SK-N-SH treated with all-trans-retinoic acid at 6 μM for 48 hours (cell line): ENCODE measurements around the gene NOS3.

ENCODE experiments used
- PATZ1 ChIP-seq: fragments of 250-450 bp; sonication (Bioruptor Pico); IDR thresholded peaks from 2 replicates; pipeline ENCODE4 v1.8.0; 2020; ENCODE audit warnings: mild to moderate bottlenecking, moderate library complexity, borderline replicate concordance
- TCF4 ChIP-seq: fragments of 250-450 bp; sonication (Bioruptor Pico); IDR thresholded peaks from 2 replicates; pipeline ENCODE4 v1.8.0; 2021; ENCODE audit warnings: mild to moderate bottlenecking, moderate library complexity, borderline replicate concordance
- ZFP30 ChIP-seq: fragments of 450-650 bp; formaldehyde crosslinking; IDR thresholded peaks from 2 replicates; pipeline ENCODE4 v1.5.0; 2022; ENCODE audit warnings: mild to moderate bottlenecking, moderate library complexity
- ZNF70 ChIP-seq: fragments of 450-650 bp; formaldehyde crosslinking; IDR thresholded peaks from 2 replicates; pipeline ENCODE4 v1.5.0; 2020; ENCODE audit warnings: mild to moderate bottlenecking, moderate library complexity
- ZNF8 ChIP-seq: fragments of 450-650 bp; formaldehyde crosslinking; IDR thresholded peaks from 2 replicates; pipeline ENCODE4 v1.5.0; 2020; ENCODE audit warnings: mild to moderate bottlenecking, moderate library complexity

GRCh38 chr7:151056283-151056665 is 65.5 kb downstream of the NOS3 start:
- TF ChIP-seq ZNF70 (CRISPR knock-in tag) (no peak), ZFP30 (CRISPR knock-in tag) (no peak), TCF4 (CRISPR knock-in tag) (no peak), ZNF8 (CRISPR knock-in tag) (no peak), PATZ1 (no peak)
